Neural progenitor cell (in vitro differentiated cells): ENCODE results near the gene ARL8A.

ENCODE experiments used
- EZH2 ChIP-seq: fragments of 200-600 bp; sonication (generic); IDR thresholded peaks from 2 replicates; pipeline ENCODE4 v1.6.1; 2017; ENCODE audit warnings: antibody characterized with exemption, mild to moderate bottlenecking, moderate library complexity
- TF ChIP-seq, protein P1 (sequence below): fragments of 200-600 bp; sonication (generic); IDR thresholded peaks from 2 replicates; pipeline ENCODE4 v1.5.1; 2017; ENCODE audit warnings: antibody characterized with exemption, mild to moderate bottlenecking

DNA sequence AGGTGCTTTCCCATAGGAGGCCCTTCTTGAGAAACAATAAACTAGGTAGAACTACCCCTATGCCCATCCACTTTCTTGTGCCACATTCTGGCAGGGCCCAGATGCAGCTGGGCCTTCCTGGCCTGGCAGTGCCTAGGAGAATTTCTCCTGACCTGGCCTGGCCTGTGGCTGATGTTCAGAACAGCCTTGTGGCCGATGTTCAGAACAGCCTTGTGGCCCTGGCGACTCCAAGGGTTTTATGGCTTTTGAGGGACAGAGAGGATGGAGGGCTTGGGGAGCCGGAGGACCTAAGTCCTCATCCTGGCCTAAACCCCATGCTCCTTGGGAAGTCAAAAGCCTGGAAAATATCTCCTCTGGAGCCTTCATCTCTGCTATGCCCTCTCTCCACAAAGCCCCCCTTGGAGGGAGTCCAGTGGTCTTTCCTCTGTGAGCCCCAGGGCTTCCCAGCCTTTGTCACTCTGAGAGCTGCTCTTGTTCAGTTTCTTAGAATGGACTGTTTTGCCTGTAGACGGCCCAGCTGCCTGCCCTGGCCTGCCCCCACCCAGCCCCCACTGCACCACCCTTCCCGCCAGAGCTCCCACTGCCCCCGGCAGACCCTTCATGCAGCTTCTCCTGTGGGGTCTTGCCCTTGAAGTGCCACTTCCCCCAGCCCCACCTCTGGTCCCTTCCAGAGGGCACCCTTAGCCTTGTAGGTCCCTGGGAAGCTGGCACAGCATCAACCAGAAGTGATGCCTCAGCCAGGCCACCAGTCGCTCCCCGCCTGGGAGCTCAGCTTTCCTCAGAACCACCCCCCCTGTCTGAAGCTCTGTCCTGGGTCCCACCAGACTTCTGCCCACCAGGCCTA lies 14.9 kb downstream of the ARL8A start:
- TF ChIP-seq, protein P1, sequence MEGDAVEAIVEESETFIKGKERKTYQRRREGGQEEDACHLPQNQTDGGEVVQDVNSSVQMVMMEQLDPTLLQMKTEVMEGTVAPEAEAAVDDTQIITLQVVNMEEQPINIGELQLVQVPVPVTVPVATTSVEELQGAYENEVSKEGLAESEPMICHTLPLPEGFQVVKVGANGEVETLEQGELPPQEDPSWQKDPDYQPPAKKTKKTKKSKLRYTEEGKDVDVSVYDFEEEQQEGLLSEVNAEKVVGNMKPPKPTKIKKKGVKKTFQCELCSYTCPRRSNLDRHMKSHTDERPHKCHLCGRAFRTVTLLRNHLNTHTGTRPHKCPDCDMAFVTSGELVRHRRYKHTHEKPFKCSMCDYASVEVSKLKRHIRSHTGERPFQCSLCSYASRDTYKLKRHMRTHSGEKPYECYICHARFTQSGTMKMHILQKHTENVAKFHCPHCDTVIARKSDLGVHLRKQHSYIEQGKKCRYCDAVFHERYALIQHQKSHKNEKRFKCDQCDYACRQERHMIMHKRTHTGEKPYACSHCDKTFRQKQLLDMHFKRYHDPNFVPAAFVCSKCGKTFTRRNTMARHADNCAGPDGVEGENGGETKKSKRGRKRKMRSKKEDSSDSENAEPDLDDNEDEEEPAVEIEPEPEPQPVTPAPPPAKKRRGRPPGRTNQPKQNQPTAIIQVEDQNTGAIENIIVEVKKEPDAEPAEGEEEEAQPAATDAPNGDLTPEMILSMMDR = no peak
- no peak for TF ChIP-seq EZH2
